Keratinocyte (primary cell): Measurements from ENCODE around the gene CC2D1B. TPM values are rescaled to one million over a fixed set of nuclear protein-coding genes. Genes with fewer than 3 reads are reported as not detected.

Experiments
- DNase-seq: peaks from one replicate; pipeline ENCODE4 v3.0.0-alpha.2; 2011; ENCODE audit warnings: low read depth, missing footprints, low spot score
- FAIRE-seq: peaks from 2 replicates; lab custom pipeline; 2011; peaks lifted over from hg19 to GRCh38; lab: Jason Lieb, UNC
- H2AFZ ChIP-seq: 2 replicates; pipeline ENCODE4 v1.6.0; 2012; ENCODE audit warnings: low read length, control low read depth, inconsistent platforms; ENCODE audit not compliant: control insufficient read depth
- H3K27ac ChIP-seq: 2 replicates; pipeline ENCODE4 v1.5.1; 2011; ENCODE audit warnings: low read length; ENCODE audit not compliant: control insufficient read depth, insufficient read depth
- H3K27me3 ChIP-seq: 3 replicates; pipeline ENCODE4 v1.6.0; 2011; ENCODE audit warnings: low read length; ENCODE audit not compliant: control insufficient read depth, insufficient read depth; ENCODE audit errors: extremely low read depth
- H3K36me3 ChIP-seq, 2 experiments: 2 replicates in 1 of 2; 3 replicates in 1 of 2; pipeline ENCODE4 v1.5.1; 2011; ENCODE audit warnings: low read length in 2 of 2, mild to moderate bottlenecking in 1 of 2; ENCODE audit not compliant: control insufficient read depth in 2 of 2, insufficient read depth in 2 of 2; ENCODE audit errors: extremely low read depth in 1 of 2
- H3K4me1 ChIP-seq: 3 replicates; pipeline ENCODE4 v1.5.1; 2011; ENCODE audit warnings: low read length; ENCODE audit not compliant: control insufficient read depth, insufficient read depth; ENCODE audit errors: extremely low read depth
- H3K4me2 ChIP-seq: 3 replicates; pipeline ENCODE4 v1.6.0; 2011; ENCODE audit warnings: low read depth, low read length; ENCODE audit not compliant: control insufficient read depth, insufficient read depth; ENCODE audit errors: extremely low read depth
- H3K4me3 ChIP-seq, 3 experiments: fragments of 200-600 bp in 1 of 3; sonication (generic) in 1 of 3; 2 replicates in 2 of 3; 3 replicates in 1 of 3; pipeline ENCODE4 v1.5.1; 2011 to 2016; ENCODE audit warnings: low read length in 3 of 3, mild to moderate bottlenecking in 3 of 3, control low read depth in 2 of 3, inconsistent platforms in 1 of 3, low read depth in 1 of 3, mixed read lengths in 1 of 3, mixed run types in 1 of 3, moderate library complexity in 1 of 3; ENCODE audit not compliant: control insufficient read depth in 2 of 3, insufficient read depth in 2 of 3; ENCODE audit errors: extremely low read depth in 1 of 3
- H3K79me2 ChIP-seq: 2 replicates; pipeline ENCODE4 v1.6.0; 2012; ENCODE audit warnings: low read length; ENCODE audit not compliant: control insufficient read depth, insufficient read depth
- H3K9ac ChIP-seq: 3 replicates; pipeline ENCODE4 v1.6.0; 2011; ENCODE audit warnings: low read length; ENCODE audit not compliant: control insufficient read depth, insufficient read depth; ENCODE audit errors: extremely low read depth
- H3K9me1 ChIP-seq: 3 replicates; pipeline ENCODE4 v1.6.0; 2011; ENCODE audit warnings: low read length; ENCODE audit not compliant: control insufficient read depth, insufficient read depth; ENCODE audit errors: extremely low read depth
- H3K9me3 ChIP-seq: 2 replicates; pipeline ENCODE4 v1.5.1; 2012; ENCODE audit warnings: low read depth, low read length; ENCODE audit not compliant: control insufficient read depth
- H4K20me1 ChIP-seq: 3 replicates; pipeline ENCODE4 v1.6.0; 2011; ENCODE audit warnings: low read length; ENCODE audit not compliant: control insufficient read depth, insufficient read depth; ENCODE audit errors: extremely low read depth
- dilution Hi-C: fragments of 300-500 bp; cut with MboI; formaldehyde crosslinking; loops from one replicate; pipeline ENCODE4 v1.7.0; 2020; ENCODE audit warnings: low sequenced_read_pairs; ENCODE audit not compliant: extremely low pct_ligation_motif_present
- polyA plus RNA-seq, 5 experiments: library from polyadenylated mRNA; depleted of rRNA in 3 of 5; stranded (reverse) in 3 of 5; stranded (forward) in 1 of 5; unstranded in 1 of 5; fragments of >200 nt; gene quantifications; 1 replicate in 1 of 5; 2 replicates in 3 of 5; 3 replicates in 1 of 5; pipeline versions ENCODE4 v1.2.1 to v1.2.3, GENCODE V29; 2011 to 2012; ENCODE audit warnings: missing spikeins in 2 of 5, low read depth in 1 of 5, low replicate concordance in 1 of 5
- TF ChIP-seq, protein P1 (sequence below), 3 experiments: IDR thresholded peaks in 1 of 3; conservative IDR thresholded peaks in 1 of 3; optimal IDR thresholded peaks in 1 of 3; 2 replicates in 2 of 3; 3 replicates in 1 of 3; pipeline versions ENCODE3 to v1.5.1; 2011; ENCODE audit warnings: low read length in 3 of 3, mild to moderate bottlenecking in 3 of 3, moderate library complexity in 2 of 3, control low read depth in 1 of 3, inconsistent platforms in 1 of 3; ENCODE audit not compliant: insufficient read depth in 2 of 3; ENCODE audit errors: extremely low read depth in 1 of 3

Gene CC2D1B
- polyA plus RNA-seq, 1 donor (not counting 4 experiments of a cell fraction or from before 2014, with no cell fraction given) = 12.5 TPM

DNA sequence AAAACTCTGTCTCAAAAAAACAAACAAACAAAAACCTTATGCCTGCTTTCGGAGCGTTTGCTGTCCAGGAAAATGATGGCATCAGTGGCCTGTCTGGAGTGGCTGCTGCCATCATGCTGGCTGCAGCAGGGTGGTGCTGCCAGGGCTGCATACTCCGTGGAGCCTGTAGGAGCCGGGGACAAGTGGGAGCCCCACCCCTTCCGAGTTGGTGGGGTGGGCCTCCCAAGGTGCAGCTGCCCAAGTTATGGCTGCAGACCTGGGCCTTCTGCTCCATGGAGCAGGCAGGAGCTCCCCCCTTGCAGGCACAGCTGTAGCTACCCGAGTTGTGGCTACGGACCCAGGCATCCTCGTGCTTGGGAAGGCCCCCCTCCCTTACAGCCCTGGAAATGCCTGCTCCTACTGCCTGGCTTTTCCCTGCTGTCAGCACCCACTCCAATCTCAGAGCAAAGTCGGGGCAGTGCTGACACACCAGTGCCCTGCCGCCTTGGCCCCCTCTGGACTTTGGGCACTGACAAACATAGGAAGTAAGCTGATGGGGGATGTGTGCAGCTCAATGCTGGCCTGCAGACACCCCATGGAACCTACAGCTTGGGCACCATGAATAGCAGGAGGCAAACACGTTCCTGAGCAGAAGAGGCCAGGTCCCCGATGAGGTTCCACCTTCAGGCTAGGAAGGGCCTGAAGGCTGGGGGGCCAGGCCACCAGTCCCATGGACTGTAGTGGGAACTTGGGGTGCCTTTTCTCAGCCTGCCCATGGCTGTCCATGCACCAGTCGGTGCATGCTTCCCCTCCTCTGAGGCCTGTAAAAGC, 60.4 kb downstream of the CC2D1B start:
- Histone ChIP-seq H3K9me1 (no peaks in the 10 kb centered on the region), H3K4me2 (no peak overlapping the region), H2AFZ (no peak overlapping the region), H3K36me3 (peaks cover 0 to 12% of the 10 kb centered on the region in 2 experiments), H3K4me3 (no peak overlapping the region), H3K9me3 (no peaks in the 10 kb centered on the region), H3K27me3 (no peaks in the 10 kb centered on the region), H3K9ac (no peak overlapping the region), H3K79me2 (no peaks in the 10 kb centered on the region), H4K20me1 (no peaks in the 10 kb centered on the region), H3K27ac (no peak overlapping the region), H3K4me1 (no peaks in the 10 kb centered on the region)
- no peak for DNase-seq
- TF ChIP-seq, protein P1, sequence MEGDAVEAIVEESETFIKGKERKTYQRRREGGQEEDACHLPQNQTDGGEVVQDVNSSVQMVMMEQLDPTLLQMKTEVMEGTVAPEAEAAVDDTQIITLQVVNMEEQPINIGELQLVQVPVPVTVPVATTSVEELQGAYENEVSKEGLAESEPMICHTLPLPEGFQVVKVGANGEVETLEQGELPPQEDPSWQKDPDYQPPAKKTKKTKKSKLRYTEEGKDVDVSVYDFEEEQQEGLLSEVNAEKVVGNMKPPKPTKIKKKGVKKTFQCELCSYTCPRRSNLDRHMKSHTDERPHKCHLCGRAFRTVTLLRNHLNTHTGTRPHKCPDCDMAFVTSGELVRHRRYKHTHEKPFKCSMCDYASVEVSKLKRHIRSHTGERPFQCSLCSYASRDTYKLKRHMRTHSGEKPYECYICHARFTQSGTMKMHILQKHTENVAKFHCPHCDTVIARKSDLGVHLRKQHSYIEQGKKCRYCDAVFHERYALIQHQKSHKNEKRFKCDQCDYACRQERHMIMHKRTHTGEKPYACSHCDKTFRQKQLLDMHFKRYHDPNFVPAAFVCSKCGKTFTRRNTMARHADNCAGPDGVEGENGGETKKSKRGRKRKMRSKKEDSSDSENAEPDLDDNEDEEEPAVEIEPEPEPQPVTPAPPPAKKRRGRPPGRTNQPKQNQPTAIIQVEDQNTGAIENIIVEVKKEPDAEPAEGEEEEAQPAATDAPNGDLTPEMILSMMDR (optimal IDR thresholded peaks at IDR 0.05 in 1 of 3, IDR thresholded peaks at IDR 0.05 in 1 of 3, conservative IDR thresholded peaks at IDR 0.05 in 1 of 3; ENCODE audit: extremely low read depth in 1 of 3, insufficient read depth in 2 of 3, low read length in 3 of 3) = no peak
- no peak for FAIRE-seq
- dilution Hi-C loops = no loop called here

Other genes starting within 250 kb of the CC2D1B start
- gene ZFYVE9, start 224.1 kb downstream of the CC2D1B start, polyA plus RNA-seq = 17.1 to 27.7 TPM (median 25.4 TPM) in 3 replicates
- 1.1 to 6.5 TPM (median 5.8 TPM) in 3 replicates for gene ORC1, start 38.2 kb upstream of the CC2D1B start, polyA plus RNA-seq
- 13.5 to 29.5 TPM (median 21.6 TPM) in 3 replicates for gene PRPF38A, start 38.4 kb upstream of the CC2D1B start, polyA plus RNA-seq
- gene TUT4, start 186.9 kb upstream of the CC2D1B start, polyA plus RNA-seq = 16.5 to 27.5 TPM (median 24.2 TPM) in 3 replicates
- gene GPX7, start 236.2 kb upstream of the CC2D1B start, polyA plus RNA-seq = 0.40 to 0.49 TPM (median 0.42 TPM) in 3 replicates